Measurements from ENCODE around the gene COL17A1. TPM values are rescaled to one million over a fixed set of nuclear protein-coding genes. Genes with fewer than 3 reads are reported as not detected.

COL17A1 gene
- total RNA-seq, 1 experiment from 2014 or later, result 1.2 TPM

GRCh38 chr10:104002911-104003310 is 82.8 kb downstream of the COL17A1 start:
- no peak overlapping the region for H3K4me2 ChIP-seq (ENCODE audit: low read length)
- DNase-seq (no peak), ATAC-seq (no peak)
- no peaks in the 10 kb centered on the region for H3K79me2 ChIP-seq (ENCODE audit: low read length)
- H3K4me1 ChIP-seq (ENCODE audit: insufficient read depth, low read length), result no peaks in the 10 kb centered on the region
- H2AFZ ChIP-seq (ENCODE audit: low read length), result no peak overlapping the region
- TF ChIP-seq CTCF (conservative IDR thresholded peaks at IDR 0.05; ENCODE audit: low read depth, low read length), result no peak
- TF ChIP-seq EZH2phosphoT487 (IDR thresholded peaks at IDR 0.05; ENCODE audit: borderline replicate concordance, low read length), result no peak
- no peak for TF ChIP-seq EZH2 (IDR thresholded peaks at IDR 0.05; ENCODE audit: low read length, unreplicated experiment)
- H3K9ac ChIP-seq (ENCODE audit: low read length), result no peak overlapping the region
- H3K4me3 ChIP-seq (ENCODE audit: low read length), result no peak overlapping the region
- TSS peak; percentile 72 for BruUV-seq (replicated peaks)
- intact Hi-C loops (cut with micrococcal nuclease), result no loop called here
- H3K27ac ChIP-seq (ENCODE audit: low read length), result no peak overlapping the region
- no peaks in the 10 kb centered on the region for H4K20me1 ChIP-seq (ENCODE audit: low read length)
- no peaks in the 10 kb centered on the region for H3K27me3 ChIP-seq (ENCODE audit: low read length)
- no peaks in the 10 kb centered on the region for H3K9me2 ChIP-seq (replicated peaks; ENCODE audit: low read length)
- ChIA-PET POLR2A (ENCODE audit: unreplicated experiment) (no interaction called here), CTCF (no interaction called here)
- no peaks in the 10 kb centered on the region for H3F3A ChIP-seq (ENCODE audit: low read length, unreplicated experiment)
- no peaks in the 10 kb centered on the region for H3K9me3 ChIP-seq (ENCODE audit: low read length)
- peaks cover 23% of the 10 kb centered on the region for H3K36me3 ChIP-seq (ENCODE audit: low read depth, low read length)

GRCh38 chr10:103998805-103999204 is 86.9 kb downstream of the COL17A1 start:
- no peak overlapping the region for H3K4me2 ChIP-seq (ENCODE audit: low read length)
- no peaks in the 10 kb centered on the region for H3K79me2 ChIP-seq (ENCODE audit: low read length)
- ChIA-PET CTCF (no interaction called here), POLR2A (ENCODE audit: unreplicated experiment) (no interaction called here)
- no peak overlapping the region for H3K9ac ChIP-seq (ENCODE audit: low read length)
- no peak overlapping the region for H3K4me3 ChIP-seq (ENCODE audit: low read length)
- H2AFZ ChIP-seq (ENCODE audit: low read length), result no peak overlapping the region
- no TSS peak for BruUV-seq (replicated peaks)
- no peaks in the 10 kb centered on the region for H4K20me1 ChIP-seq (ENCODE audit: low read length)
- no peaks in the 10 kb centered on the region for H3F3A ChIP-seq (ENCODE audit: low read length, unreplicated experiment)
- DNase-seq, result no peak
- no peak for TF ChIP-seq CTCF (conservative IDR thresholded peaks at IDR 0.05; ENCODE audit: low read depth, low read length)
- TF ChIP-seq EZH2 (IDR thresholded peaks at IDR 0.05; ENCODE audit: low read length, unreplicated experiment), result no peak
- TF ChIP-seq EZH2phosphoT487 (IDR thresholded peaks at IDR 0.05; ENCODE audit: borderline replicate concordance, low read length), result no peak
- intact Hi-C loops (cut with micrococcal nuclease), result no loop called here
- no peaks in the 10 kb centered on the region for H3K9me3 ChIP-seq (ENCODE audit: low read length)
- H3K36me3 ChIP-seq (ENCODE audit: low read depth, low read length), result peaks cover 20% of the 10 kb centered on the region
- H3K4me1 ChIP-seq (ENCODE audit: insufficient read depth, low read length), result peaks cover 8% of the 10 kb centered on the region; the same call in 1 of the 2 replicates
- no peaks in the 10 kb centered on the region for H3K9me2 ChIP-seq (replicated peaks; ENCODE audit: low read length)
- no peaks in the 10 kb centered on the region for H3K27me3 ChIP-seq (ENCODE audit: low read length)
- H3K27ac ChIP-seq (ENCODE audit: low read length), result no peak overlapping the region
- no peak for ATAC-seq

- peaks cover 9% of the 10 kb centered on the region; the same call in 1 of the 2 replicates for H3K36me3 ChIP-seq (ENCODE audit: low read depth, low read length)
- H3K79me2 ChIP-seq (ENCODE audit: low read length), result 0 out of 2 replicates have a peak, but pooled peaks cover 1% of the 10 kb centered on the region
- no peak for DNase-seq
- no peak for ATAC-seq
- no peak overlapping the region for H3K27ac ChIP-seq (ENCODE audit: low read length)
- peaks cover 12% of the 10 kb centered on the region; the same call in 1 of the 2 replicates for H3K4me1 ChIP-seq (ENCODE audit: insufficient read depth, low read length)
- H3K27me3 ChIP-seq (ENCODE audit: low read length), result no peaks in the 10 kb centered on the region
- H2AFZ ChIP-seq (ENCODE audit: low read length), result no peak overlapping the region
- TF ChIP-seq EZH2 (IDR thresholded peaks at IDR 0.05; ENCODE audit: low read length, unreplicated experiment), result no peak
- no peak for TF ChIP-seq CTCF (conservative IDR thresholded peaks at IDR 0.05; ENCODE audit: low read depth, low read length)
- TF ChIP-seq EZH2phosphoT487 (IDR thresholded peaks at IDR 0.05; ENCODE audit: borderline replicate concordance, low read length), result no peak
- no peak overlapping the region for H3K9ac ChIP-seq (ENCODE audit: low read length)
- no TSS peak for BruUV-seq (replicated peaks)
- POLR2A ChIA-PET (ENCODE audit: unreplicated experiment), result no interaction called here
- H3K4me3 ChIP-seq (ENCODE audit: low read length), result no peak overlapping the region
- no peaks in the 10 kb centered on the region for H3K9me2 ChIP-seq (replicated peaks; ENCODE audit: low read length)
- intact Hi-C loops (cut with micrococcal nuclease), result no loop called here
- H4K20me1 ChIP-seq (ENCODE audit: low read length), result no peaks in the 10 kb centered on the region
- H3K4me2 ChIP-seq (ENCODE audit: low read length), result no peak overlapping the region
- H3F3A ChIP-seq (ENCODE audit: low read length, unreplicated experiment), result no peaks in the 10 kb centered on the region
- CTCF ChIA-PET, result no interaction called here
- H3K9me3 ChIP-seq (ENCODE audit: low read length), result no peaks in the 10 kb centered on the region
Measured at GRCh38 chr10:103995134-103995533, 90.5 kb downstream of the COL17A1 start.
